ENCODE measurements around the gene ST7. TPM values are rescaled to one million over a fixed set of nuclear protein-coding genes. Genes with fewer than 3 reads are reported as not detected.

ST7 gene
- total and polyA plus RNA-seq, 2 experiments from 2014 or later = 9.9 to 18.3 TPM

- Histone ChIP-seq H3K9me2 (ENCODE audit: insufficient read depth) (0 out of 2 replicates have a peak, but pooled peaks cover 4% of the 10 kb centered on the region), H3K36me3 (ENCODE audit: insufficient read depth) (no peaks in the 10 kb centered on the region; the same call in 1 of the 2 replicates), H3K27ac (ENCODE audit: low read depth) (no peak overlapping the region), H3K4me3 (no peak overlapping the region), H3K27me3 (ENCODE audit: insufficient read depth) (no peaks in the 10 kb centered on the region), H3K79me2 (replicated peaks; ENCODE audit: insufficient read depth) (peaks cover 9% of the 10 kb centered on the region; the same call in 1 of the 2 replicates), H3K4me1 (ENCODE audit: insufficient read depth) (no peaks in the 10 kb centered on the region), H3K4me2 (no peak overlapping the region), H2AFZ (no peak overlapping the region), H4K20me1 (replicated peaks; ENCODE audit: insufficient read depth) (no peaks in the 10 kb centered on the region), H3F3A (replicated peaks; ENCODE audit: low read depth) (no peaks in the 10 kb centered on the region)
- H3K4me3 Mint-ChIP-seq = no peak overlapping the region
- no peak for ATAC-seq
- TF ChIP-seq, protein P1, sequence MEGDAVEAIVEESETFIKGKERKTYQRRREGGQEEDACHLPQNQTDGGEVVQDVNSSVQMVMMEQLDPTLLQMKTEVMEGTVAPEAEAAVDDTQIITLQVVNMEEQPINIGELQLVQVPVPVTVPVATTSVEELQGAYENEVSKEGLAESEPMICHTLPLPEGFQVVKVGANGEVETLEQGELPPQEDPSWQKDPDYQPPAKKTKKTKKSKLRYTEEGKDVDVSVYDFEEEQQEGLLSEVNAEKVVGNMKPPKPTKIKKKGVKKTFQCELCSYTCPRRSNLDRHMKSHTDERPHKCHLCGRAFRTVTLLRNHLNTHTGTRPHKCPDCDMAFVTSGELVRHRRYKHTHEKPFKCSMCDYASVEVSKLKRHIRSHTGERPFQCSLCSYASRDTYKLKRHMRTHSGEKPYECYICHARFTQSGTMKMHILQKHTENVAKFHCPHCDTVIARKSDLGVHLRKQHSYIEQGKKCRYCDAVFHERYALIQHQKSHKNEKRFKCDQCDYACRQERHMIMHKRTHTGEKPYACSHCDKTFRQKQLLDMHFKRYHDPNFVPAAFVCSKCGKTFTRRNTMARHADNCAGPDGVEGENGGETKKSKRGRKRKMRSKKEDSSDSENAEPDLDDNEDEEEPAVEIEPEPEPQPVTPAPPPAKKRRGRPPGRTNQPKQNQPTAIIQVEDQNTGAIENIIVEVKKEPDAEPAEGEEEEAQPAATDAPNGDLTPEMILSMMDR (conservative IDR thresholded peaks at IDR 0.05; ENCODE audit: low read depth in 2 of 2) = no peak
- TF ChIP-seq EZH2phosphoT487 (IDR thresholded peaks at IDR 0.05; ENCODE audit: unreplicated experiment) (no peak), NANOG (IDR thresholded peaks at IDR 0.05; ENCODE audit: borderline replicate concordance) (no peak), EZH2 (IDR thresholded peaks at IDR 0.05; ENCODE audit: low read depth, unreplicated experiment) (no peak), ZNF462 (CRISPR knock-in tag; IDR thresholded peaks at IDR 0.05) (no peak), CREB1 (CRISPR knock-in tag; IDR thresholded peaks at IDR 0.05; ENCODE audit: low read depth) (no peak), ZNF114 (CRISPR knock-in tag; IDR thresholded peaks at IDR 0.05) (no peak), ZNF331 (CRISPR knock-in tag; IDR thresholded peaks at IDR 0.05; ENCODE audit: low read depth) (no peak), STAT1 (IDR thresholded peaks at IDR 0.05; ENCODE audit: unreplicated experiment) (no peak), POLR2AphosphoS5 (IDR thresholded peaks at IDR 0.05; ENCODE audit: low read depth) (no peak), JUNB (IDR thresholded peaks at IDR 0.05; ENCODE audit: unreplicated experiment) (no peak)
- TF ChIP-seq, protein P2, sequence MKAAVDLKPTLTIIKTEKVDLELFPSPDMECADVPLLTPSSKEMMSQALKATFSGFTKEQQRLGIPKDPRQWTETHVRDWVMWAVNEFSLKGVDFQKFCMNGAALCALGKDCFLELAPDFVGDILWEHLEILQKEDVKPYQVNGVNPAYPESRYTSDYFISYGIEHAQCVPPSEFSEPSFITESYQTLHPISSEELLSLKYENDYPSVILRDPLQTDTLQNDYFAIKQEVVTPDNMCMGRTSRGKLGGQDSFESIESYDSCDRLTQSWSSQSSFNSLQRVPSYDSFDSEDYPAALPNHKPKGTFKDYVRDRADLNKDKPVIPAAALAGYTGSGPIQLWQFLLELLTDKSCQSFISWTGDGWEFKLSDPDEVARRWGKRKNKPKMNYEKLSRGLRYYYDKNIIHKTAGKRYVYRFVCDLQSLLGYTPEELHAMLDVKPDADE (IDR thresholded peaks at IDR 0.05) = no peak
- TF ChIP-seq, protein P3, sequence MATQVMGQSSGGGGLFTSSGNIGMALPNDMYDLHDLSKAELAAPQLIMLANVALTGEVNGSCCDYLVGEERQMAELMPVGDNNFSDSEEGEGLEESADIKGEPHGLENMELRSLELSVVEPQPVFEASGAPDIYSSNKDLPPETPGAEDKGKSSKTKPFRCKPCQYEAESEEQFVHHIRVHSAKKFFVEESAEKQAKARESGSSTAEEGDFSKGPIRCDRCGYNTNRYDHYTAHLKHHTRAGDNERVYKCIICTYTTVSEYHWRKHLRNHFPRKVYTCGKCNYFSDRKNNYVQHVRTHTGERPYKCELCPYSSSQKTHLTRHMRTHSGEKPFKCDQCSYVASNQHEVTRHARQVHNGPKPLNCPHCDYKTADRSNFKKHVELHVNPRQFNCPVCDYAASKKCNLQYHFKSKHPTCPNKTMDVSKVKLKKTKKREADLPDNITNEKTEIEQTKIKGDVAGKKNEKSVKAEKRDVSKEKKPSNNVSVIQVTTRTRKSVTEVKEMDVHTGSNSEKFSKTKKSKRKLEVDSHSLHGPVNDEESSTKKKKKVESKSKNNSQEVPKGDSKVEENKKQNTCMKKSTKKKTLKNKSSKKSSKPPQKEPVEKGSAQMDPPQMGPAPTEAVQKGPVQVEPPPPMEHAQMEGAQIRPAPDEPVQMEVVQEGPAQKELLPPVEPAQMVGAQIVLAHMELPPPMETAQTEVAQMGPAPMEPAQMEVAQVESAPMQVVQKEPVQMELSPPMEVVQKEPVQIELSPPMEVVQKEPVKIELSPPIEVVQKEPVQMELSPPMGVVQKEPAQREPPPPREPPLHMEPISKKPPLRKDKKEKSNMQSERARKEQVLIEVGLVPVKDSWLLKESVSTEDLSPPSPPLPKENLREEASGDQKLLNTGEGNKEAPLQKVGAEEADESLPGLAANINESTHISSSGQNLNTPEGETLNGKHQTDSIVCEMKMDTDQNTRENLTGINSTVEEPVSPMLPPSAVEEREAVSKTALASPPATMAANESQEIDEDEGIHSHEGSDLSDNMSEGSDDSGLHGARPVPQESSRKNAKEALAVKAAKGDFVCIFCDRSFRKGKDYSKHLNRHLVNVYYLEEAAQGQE (IDR thresholded peaks at IDR 0.05; ENCODE audit: unreplicated experiment) = no peak
- no peak overlapping the region for H3K27ac Mint-ChIP-seq
- DNase-seq (ENCODE audit: low spot score) = no peak
- H3K27me3 Mint-ChIP-seq (ENCODE audit: insufficient read depth, low read depth, poor library complexity) = no peaks in the 10 kb centered on the region
- peaks cover 23% of the 10 kb centered on the region for H3K9me3 Mint-ChIP-seq
- H3K36me3 Mint-ChIP-seq (ENCODE audit: low read depth) = peaks cover 20% of the 10 kb centered on the region
- peaks cover 8% of the 10 kb centered on the region for H3K4me1 Mint-ChIP-seq
These were observed 44.7 kb downstream of the ST7 start for GRCh38 chr7:116997972-116998371.
